Measurements from ENCODE around the gene ST6GALNAC3.

Gene ST6GALNAC3

GRCh38 chr1:76477156-76477555 lies 402.6 kb downstream of the ST6GALNAC3 start:
- Histone ChIP-seq H3K9me3 (no peaks in the 10 kb centered on the region), H3K4me1 (no peaks in the 10 kb centered on the region), H3K9ac (no peak overlapping the region), H3K36me3 (no peaks in the 10 kb centered on the region), H3K27ac (no peak overlapping the region), H4K20me1 (no peaks in the 10 kb centered on the region), H3K4me2 (no peak overlapping the region), H3K27me3 (no peaks in the 10 kb centered on the region), H3K4me3 (no peak overlapping the region)
- TF ChIP-seq Cebpa-rat (IDR thresholded peaks at IDR 0.05), result no peak

- H3K36me3 ChIP-seq, result no peaks in the 10 kb centered on the region
- no peaks in the 10 kb centered on the region for H3K9me3 ChIP-seq
- no peak for TF ChIP-seq Cebpa-rat (IDR thresholded peaks at IDR 0.05)
- no peak overlapping the region for H3K4me3 ChIP-seq
- H3K4me1 ChIP-seq, result no peaks in the 10 kb centered on the region
- H3K9ac ChIP-seq, result no peak overlapping the region
- no peaks in the 10 kb centered on the region for H4K20me1 ChIP-seq
- no peak overlapping the region for H3K4me2 ChIP-seq
- H3K27me3 ChIP-seq, result no peaks in the 10 kb centered on the region
- H3K27ac ChIP-seq, result no peak overlapping the region
Measured at GRCh38 chr1:76480827-76481226, 406.3 kb downstream of the ST6GALNAC3 start.

- no peaks in the 10 kb centered on the region for H3K4me1 ChIP-seq
- no peaks in the 10 kb centered on the region for H4K20me1 ChIP-seq
- no peaks in the 10 kb centered on the region for H3K27me3 ChIP-seq
- H3K9me3 ChIP-seq, result no peaks in the 10 kb centered on the region
- no peak for TF ChIP-seq Cebpa-rat (IDR thresholded peaks at IDR 0.05)
- H3K36me3 ChIP-seq, result no peaks in the 10 kb centered on the region
- H3K4me3 ChIP-seq, result no peak overlapping the region
- H3K4me2 ChIP-seq, result no peak overlapping the region
- no peak overlapping the region for H3K9ac ChIP-seq
- H3K27ac ChIP-seq, result no peak overlapping the region
Measured at GRCh38 chr1:76481672-76482071, 407.1 kb downstream of the ST6GALNAC3 start.

DNA sequence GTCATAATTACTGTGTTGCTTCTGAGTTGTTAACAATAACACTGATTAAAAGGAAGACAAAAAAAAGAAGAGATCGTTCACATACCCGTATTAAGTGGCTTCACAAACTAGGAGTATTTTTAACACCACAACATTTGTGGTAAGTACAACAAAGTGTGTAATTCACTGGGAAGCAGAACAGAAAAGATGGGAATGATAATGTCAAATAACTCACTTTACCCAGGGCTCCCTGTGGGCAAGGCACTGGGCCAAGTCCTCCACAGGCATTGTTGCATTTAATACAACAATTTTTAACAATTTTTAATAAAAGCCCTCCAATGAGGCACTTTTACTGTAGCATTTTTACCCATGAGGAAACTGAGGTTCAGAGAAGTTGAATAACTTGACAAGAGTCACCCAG lies 407.7 kb downstream of the ST6GALNAC3 start:
- Histone ChIP-seq H3K27me3 (no peaks in the 10 kb centered on the region), H3K4me1 (no peaks in the 10 kb centered on the region), H3K4me2 (no peak overlapping the region), H3K27ac (no peak overlapping the region), H4K20me1 (no peaks in the 10 kb centered on the region), H3K9ac (no peak overlapping the region), H3K9me3 (no peaks in the 10 kb centered on the region), H3K4me3 (no peak overlapping the region), H3K36me3 (no peaks in the 10 kb centered on the region)
- TF ChIP-seq Cebpa-rat (IDR thresholded peaks at IDR 0.05), result no peak

GRCh38 chr1:76491737-76492136 lies 417.2 kb downstream of the ST6GALNAC3 start:
- TF ChIP-seq Cebpa-rat (IDR thresholded peaks at IDR 0.05), result no peak
- Histone ChIP-seq H3K27ac (no peak overlapping the region), H3K27me3 (no peaks in the 10 kb centered on the region)

GRCh38 chr1:76492752-76493430 lies 418.3 kb downstream of the ST6GALNAC3 start:
- Histone ChIP-seq H3K9me3 (no peaks in the 10 kb centered on the region; the same call in 1 of the 2 replicates), H3K4me2 (no peak overlapping the region), H3K4me1 (no peaks in the 10 kb centered on the region), H4K20me1 (no peaks in the 10 kb centered on the region), H3K36me3 (no peaks in the 10 kb centered on the region), H3K27me3 (no peaks in the 10 kb centered on the region), H3K4me3 (no peak overlapping the region), H3K9ac (no peak overlapping the region), H3K27ac (no peak overlapping the region)
- TF ChIP-seq Cebpa-rat (IDR thresholded peaks at IDR 0.05), result no peak

More at GRCh38 chr1:76491737-76492136, 417.2 kb downstream of the ST6GALNAC3 start:
- no peak overlapping the region for H3K4me2 ChIP-seq
- H3K4me3 ChIP-seq, result no peak overlapping the region
- no peak overlapping the region for H3K9ac ChIP-seq
- H3K36me3 ChIP-seq, result no peaks in the 10 kb centered on the region
- H3K9me3 ChIP-seq, result no peaks in the 10 kb centered on the region; the same call in 1 of the 2 replicates
- H4K20me1 ChIP-seq, result no peaks in the 10 kb centered on the region
- no peaks in the 10 kb centered on the region for H3K4me1 ChIP-seq

GRCh38 chr1:76494807-76495206 lies 420.3 kb downstream of the ST6GALNAC3 start:
- TF ChIP-seq Cebpa-rat (IDR thresholded peaks at IDR 0.05), result no peak
- H3K9me3 ChIP-seq, result no peaks in the 10 kb centered on the region
- no peak overlapping the region for H3K9ac ChIP-seq
- H3K4me1 ChIP-seq, result no peaks in the 10 kb centered on the region
- H3K27me3 ChIP-seq, result no peaks in the 10 kb centered on the region
- H3K36me3 ChIP-seq, result no peaks in the 10 kb centered on the region
- no peak overlapping the region for H3K4me2 ChIP-seq
- no peaks in the 10 kb centered on the region for H4K20me1 ChIP-seq
- no peak overlapping the region for H3K27ac ChIP-seq
- H3K4me3 ChIP-seq, result no peak overlapping the region

GRCh38 chr1:76496871-76497270 lies 422.3 kb downstream of the ST6GALNAC3 start:
- Histone ChIP-seq H4K20me1 (no peaks in the 10 kb centered on the region), H3K9ac (no peak overlapping the region), H3K27me3 (no peaks in the 10 kb centered on the region), H3K4me1 (peaks cover 6% of the 10 kb centered on the region; the same call in 1 of the 2 replicates), H3K9me3 (no peaks in the 10 kb centered on the region), H3K27ac (no peak overlapping the region), H3K4me3 (no peak overlapping the region), H3K36me3 (no peaks in the 10 kb centered on the region), H3K4me2 (no peak overlapping the region)
- TF ChIP-seq Cebpa-rat (IDR thresholded peaks at IDR 0.05), result no peak

- TF ChIP-seq Cebpa-rat (IDR thresholded peaks at IDR 0.05), result no peak
- H3K4me1 ChIP-seq, result peaks cover 6% of the 10 kb centered on the region; the same call in 1 of the 2 replicates
- no peak overlapping the region for H3K4me3 ChIP-seq
- no peak overlapping the region for H3K27ac ChIP-seq
- no peak overlapping the region for H3K9ac ChIP-seq
- H3K36me3 ChIP-seq, result no peaks in the 10 kb centered on the region
- no peaks in the 10 kb centered on the region for H3K9me3 ChIP-seq
- H3K27me3 ChIP-seq, result no peaks in the 10 kb centered on the region
- no peaks in the 10 kb centered on the region for H4K20me1 ChIP-seq
- H3K4me2 ChIP-seq, result no peak overlapping the region
Measured at GRCh38 chr1:76500116-76500515, 425.6 kb downstream of the ST6GALNAC3 start.

DNA sequence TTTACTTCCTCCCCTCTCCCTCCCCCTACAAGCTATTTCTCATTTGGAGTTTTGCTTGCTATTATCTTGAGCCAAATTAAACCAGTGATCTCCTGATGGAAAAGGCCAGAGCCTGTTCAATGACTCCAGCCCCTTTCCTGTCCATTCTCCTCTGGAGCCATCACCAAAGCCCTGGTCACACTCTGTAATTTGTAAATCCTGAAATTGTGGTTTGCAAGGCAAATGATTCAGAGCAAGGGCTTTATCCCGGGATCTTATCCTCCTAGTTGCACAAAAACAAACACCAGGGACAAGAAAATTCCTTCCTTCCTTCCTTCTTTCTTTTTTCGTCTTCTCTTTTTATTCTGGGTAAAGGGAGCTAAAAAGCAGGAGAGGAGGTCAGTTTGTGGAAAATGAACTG lies 426.6 kb downstream of the ST6GALNAC3 start:
- no peak for TF ChIP-seq Cebpa-rat (IDR thresholded peaks at IDR 0.05)
- Histone ChIP-seq H3K27me3 (no peaks in the 10 kb centered on the region), H3K27ac (no peak overlapping the region), H3K4me3 (no peak overlapping the region), H3K4me1 (peaks cover 6% of the 10 kb centered on the region; the same call in 1 of the 2 replicates), H3K36me3 (no peaks in the 10 kb centered on the region), H4K20me1 (no peaks in the 10 kb centered on the region), H3K9me3 (no peaks in the 10 kb centered on the region), H3K4me2 (peak overlapping the region; percentile 13; the same call in 1 of the 2 replicates), H3K9ac (no peak overlapping the region)
